HG02840 (cell line): ENCODE data around the gene LRIG2.
"Not testable (repeated sequence)": the region's sequence is repeated elsewhere in the genome, so short reads cannot be mapped to it uniquely, and the experiment has no call there.

ENCODE experiments used
- ATAC-seq: cut with Tn5 transposase; IDR thresholded peaks from one replicate; pipeline ENCODE4 v1.9.1; 2021; ENCODE audit warnings: mild to moderate bottlenecking, moderate library complexity, moderate number of reproducible peaks; ENCODE audit not compliant: unreplicated experiment, low FRiP score

LRIG2 gene

DNA sequence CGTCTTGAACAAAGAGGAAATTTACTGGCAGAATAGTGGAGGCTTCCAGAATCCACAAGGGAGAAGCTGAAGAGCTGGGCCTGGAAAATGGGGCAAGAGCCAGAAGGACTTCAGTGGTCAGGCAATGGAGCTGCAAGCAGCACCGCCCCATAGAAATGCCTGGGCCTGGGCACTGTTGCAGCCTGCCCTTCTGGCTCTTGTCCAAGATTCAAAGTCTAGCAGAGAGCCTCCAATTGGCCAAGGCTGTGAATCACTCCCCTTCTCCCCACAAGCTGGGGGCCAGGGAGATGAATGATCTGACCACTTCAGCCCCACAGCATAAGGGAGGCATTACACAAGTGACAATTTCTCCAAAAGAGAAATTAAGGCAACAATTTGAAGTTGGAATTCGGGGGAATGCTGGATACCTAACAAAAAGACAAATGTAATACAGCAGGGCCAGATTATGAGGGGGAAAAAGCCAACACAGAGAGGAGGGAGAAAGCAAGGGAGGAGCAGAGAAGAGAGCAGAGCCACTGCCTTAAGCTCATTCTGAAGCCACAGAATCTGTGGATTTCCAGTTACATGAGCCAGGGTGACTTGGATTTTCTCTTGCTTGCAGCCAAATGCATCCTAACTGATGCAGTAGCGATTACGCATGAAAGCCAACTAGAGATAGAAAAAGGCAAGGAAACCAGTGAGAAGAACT lies 80.3 kb downstream of the LRIG2 start:
- no peak for ATAC-seq

DNA sequence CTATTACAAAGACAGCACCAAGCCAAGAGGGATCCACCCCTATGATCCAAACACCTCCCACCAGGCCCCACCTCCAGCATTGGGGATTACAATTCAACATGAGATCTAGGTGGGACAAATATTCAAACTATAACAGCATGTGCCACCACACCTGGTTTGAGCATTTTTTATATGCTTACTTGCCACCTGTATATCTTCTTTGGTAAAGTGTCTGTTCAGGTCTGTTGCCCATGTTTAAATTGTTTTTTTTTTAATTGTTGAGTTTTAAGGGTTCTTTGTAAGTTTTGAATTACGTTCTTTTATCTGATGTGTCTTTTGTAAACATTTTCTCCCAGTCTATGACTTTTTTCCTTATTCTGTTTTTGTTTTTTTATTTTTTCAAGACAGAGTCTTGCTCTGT lies 83.4 kb downstream of the LRIG2 start:
- no peak for ATAC-seq

DNA sequence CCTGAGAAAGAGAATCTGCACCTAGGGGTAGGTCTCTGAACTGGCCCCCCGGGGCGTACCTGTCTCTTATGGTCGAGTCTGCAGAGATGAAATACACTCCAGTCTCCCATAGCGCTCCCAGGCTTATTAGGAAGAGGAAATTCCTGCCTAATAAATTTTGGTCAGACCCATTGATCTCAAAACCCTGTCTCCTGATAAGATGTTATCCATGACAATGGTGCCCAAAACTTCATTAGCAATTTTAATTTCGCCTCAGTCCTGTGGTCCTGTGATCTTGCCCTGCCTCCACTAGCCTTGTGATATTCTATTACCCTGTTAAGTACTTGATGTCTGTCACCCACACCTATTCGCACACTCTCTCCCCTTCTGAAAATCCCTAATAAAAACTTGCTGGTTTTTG lies 85.7 kb downstream of the LRIG2 start:
- ATAC-seq: not testable (repeated sequence)

DNA sequence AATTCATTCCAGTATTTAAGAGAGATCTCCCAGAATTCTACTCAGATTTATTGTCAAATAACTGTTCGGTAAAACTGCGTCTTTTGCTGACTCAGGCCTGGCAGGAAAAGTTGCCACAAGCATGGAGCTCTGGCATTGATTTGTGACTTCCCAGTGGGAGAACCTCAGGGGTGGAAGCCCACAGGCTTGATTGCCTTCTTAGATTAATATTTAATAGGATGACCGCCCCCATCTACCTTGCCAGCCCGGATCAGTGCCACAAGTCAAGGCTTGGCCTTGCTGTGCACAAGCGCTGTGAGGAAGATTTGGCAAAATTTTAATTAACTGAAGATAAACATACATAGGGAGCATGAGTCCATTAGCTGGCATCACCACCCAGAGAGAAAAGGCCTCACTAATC lies 93.5 kb downstream of the LRIG2 start:
- no peak for ATAC-seq

DNA sequence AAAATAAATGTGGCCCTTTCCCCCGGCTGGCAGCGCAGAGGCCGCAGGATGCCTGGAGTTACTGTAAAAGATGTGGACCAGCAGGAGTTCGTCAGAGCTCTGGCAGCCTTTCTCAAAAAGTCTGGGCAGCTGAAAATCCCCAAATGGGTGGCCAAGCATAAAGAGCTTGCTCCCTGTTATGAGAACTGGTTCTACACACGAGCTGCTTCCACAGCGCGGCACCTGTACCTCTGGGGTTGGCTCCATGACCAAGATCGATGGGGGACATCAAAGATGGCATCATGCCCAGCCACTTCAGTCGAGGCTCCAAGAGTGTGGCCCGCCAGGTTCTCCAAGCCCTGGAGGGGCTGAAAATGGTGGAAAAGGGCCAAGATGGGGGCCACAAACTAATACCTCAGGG lies 95.9 kb downstream of the LRIG2 start:
- ATAC-seq: no peak

DNA sequence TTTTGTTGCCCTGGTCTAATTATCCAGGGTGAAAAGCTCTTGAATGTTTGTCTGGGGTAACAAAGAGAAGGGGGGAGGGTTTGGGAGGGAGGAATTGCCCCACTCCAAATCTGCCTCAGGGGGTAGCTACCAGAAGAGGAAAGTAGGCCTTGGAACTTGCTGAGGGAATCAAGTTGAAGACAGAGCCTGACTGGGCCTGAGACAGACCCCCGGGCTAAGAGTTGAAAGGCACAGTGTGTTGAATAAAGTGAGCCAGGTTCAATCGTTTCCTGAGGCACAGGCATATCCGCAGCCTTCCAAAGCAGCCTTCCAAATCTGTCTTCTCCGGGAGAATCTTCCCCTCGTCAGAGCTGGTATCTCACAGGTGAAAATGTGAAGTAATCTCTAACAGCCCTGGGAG lies 96.6 kb downstream of the LRIG2 start:
- ATAC-seq: no peak

DNA sequence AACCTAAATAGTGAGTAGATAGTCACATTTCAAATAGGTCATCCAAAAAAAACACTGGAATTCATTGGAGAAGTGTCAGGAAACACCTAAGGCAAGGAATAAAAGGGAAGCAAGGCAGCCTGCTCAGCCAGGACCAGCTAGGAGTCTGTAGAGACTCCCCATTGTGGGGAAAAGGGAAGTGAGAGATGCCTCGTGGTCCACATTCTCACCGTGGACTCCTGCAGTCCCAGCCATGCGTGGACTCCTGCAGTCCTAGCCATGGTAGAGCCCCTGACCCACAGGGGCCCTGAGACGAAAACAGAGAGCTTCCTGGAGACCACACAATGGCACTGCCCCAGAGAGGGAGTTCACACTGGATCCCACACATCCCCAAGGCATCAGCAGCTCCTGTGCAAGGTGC lies 97.5 kb downstream of the LRIG2 start:
- ATAC-seq: no peak

DNA sequence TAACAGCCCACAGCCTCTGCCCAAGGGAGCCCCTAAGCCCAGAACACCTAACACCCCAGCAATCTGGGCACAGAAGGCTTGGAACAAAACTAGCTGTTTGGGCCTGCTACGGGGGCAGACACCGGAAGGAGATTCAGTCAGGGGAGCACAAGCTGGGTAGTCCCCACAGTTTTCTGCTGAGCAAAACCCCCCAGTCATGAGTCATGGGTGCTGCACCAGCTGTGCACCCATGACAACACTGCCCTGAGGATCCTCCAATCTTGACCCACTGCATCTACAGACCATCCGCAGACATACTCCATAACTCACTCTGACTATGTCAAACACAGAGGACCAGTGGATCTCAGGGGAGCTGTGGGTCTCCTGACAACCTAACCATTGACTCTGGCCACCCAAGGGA lies 105.1 kb downstream of the LRIG2 start:
- ATAC-seq: no peak

DNA sequence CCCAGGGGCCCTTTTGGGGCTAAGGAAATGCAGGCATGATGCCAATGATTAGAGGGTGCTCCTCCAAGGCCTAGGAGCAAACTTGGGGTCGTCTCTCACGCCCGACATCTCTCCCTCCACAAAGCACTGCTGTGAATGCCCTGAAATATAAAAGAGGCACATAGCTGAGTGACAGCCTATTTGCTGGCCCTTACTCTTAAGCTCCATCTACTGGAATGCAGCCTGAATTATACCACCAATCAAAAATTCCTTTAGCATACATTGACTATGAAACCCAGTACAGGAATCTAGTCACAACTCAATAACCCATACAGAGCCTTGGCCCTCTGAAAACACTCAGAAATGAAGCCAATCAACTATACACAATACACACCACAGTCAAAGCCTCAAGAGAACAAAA lies 105.5 kb downstream of the LRIG2 start:
- no peak for ATAC-seq
